Mesenteric fat pad (tissue), 1 donor: ENCODE data around the gene HOXB6. TPM values are rescaled to one million over a fixed set of nuclear protein-coding genes. Genes with fewer than 3 reads are reported as not detected.

Experiments
- microRNA-seq: library from miRNA; unstranded; fragments of <30 nt; microRNA quantifications from one replicate; pipeline ENCODE4 v1.2.0, GENCODE V29; 2020; ENCODE audit warnings: borderline number of aligned reads
- total RNA-seq: library from RNA; stranded (reverse); fragmentation: NEBNext Ultra II Directional; extraction: Animal tissue kit (Norgen Biotek cat#: 25700); gene quantifications from one replicate; pipeline ENCODE4 v1.2.1, GENCODE V29; 2021
- donor health status: DM: yes; HTN: yes; CAD: no.

The HOXB6 gene
- total RNA-seq, 1 donor from 2014 or later, result 8.9 TPM

Small RNA genes within 50 kb of the gene (microRNA-seq; reads per million reads assigned to microRNA genes)
- gene MIR196A1, result not detected

Other genes with a start within 250 kb of the HOXB6 start
- 1.1 TPM for gene SKAP1, start 174.8 kb downstream of the HOXB6 start, total RNA-seq
- gene HOXB1, start 74.0 kb downstream of the HOXB6 start, total RNA-seq, result not detected
- 19.3 TPM for gene HOXB2, start 59.9 kb downstream of the HOXB6 start, total RNA-seq
- gene HOXB4, start 26.6 kb downstream of the HOXB6 start, total RNA-seq, result 5.7 TPM
- 12.6 TPM for gene HOXB3, start 14.7 kb downstream of the HOXB6 start, total RNA-seq
- 2.0 TPM for gene HOXB5, start 11.2 kb downstream of the HOXB6 start, total RNA-seq
- gene HOXB7, start 6.0 kb upstream of the HOXB6 start, total RNA-seq, result 12.8 TPM
- 2.3 TPM for gene HOXB8, start 10.3 kb upstream of the HOXB6 start, total RNA-seq
- gene HOXB9, start 21.4 kb upstream of the HOXB6 start, total RNA-seq, result 0.58 TPM
- gene PRAC1, start 117.5 kb upstream of the HOXB6 start, total RNA-seq, result not detected
- gene PRAC2, start 118.2 kb upstream of the HOXB6 start, total RNA-seq, result not detected
- not detected for gene HOXB13, start 123.8 kb upstream of the HOXB6 start, total RNA-seq
- not detected for gene TTLL6, start 212.2 kb upstream of the HOXB6 start, total RNA-seq
- gene CALCOCO2, start 226.0 kb upstream of the HOXB6 start, total RNA-seq, result 168 TPM